GF-D8 (cell line): Measurements from ENCODE around the gene ZNF625.

Source experiments
- DNase-seq: peaks from one replicate; lab custom pipeline; 2025; lab: John Stamatoyannopoulos, UW

The ZNF625 gene

GRCh38 chr19:12156223-12157058 lies at the start of gene ZNF625:
Gene ZNF625, minus strand, starts transcription at chr19:12156734. Its CDS starts 176 bp downstream, at chr19:12156558.
- DNase-seq, result peak; percentile 7

- no peak for DNase-seq
These were observed 48.8 kb upstream of the ZNF625 start for GRCh38 chr19:12205296-12205695.

GRCh38 chr19:12202250-12202649 lies 45.7 kb upstream of the ZNF625 start:
- DNase-seq, result no peak

GRCh38 chr19:12199757-12200419 lies 43.4 kb upstream of the ZNF625 start:
- DNase-seq, result no peak

GRCh38 chr19:12198136-12198535 lies 41.6 kb upstream of the ZNF625 start:
- no peak for DNase-seq

- DNase-seq, result no peak
These were observed 38.5 kb upstream of the ZNF625 start for GRCh38 chr19:12194827-12195731.

GRCh38 chr19:12187625-12188024 lies 31.1 kb upstream of the ZNF625 start:
- no peak for DNase-seq

GRCh38 chr19:12180377-12180776 lies 23.8 kb upstream of the ZNF625 start:
- no peak for DNase-seq

GRCh38 chr19:12166626-12167025 lies 10.1 kb upstream of the ZNF625 start:
- no peak for DNase-seq

- DNase-seq, result no peak
These were observed 7.3 kb upstream of the ZNF625 start for GRCh38 chr19:12163826-12164225.

GRCh38 chr19:12162882-12163806 lies 6.6 kb upstream of the ZNF625 start, which contains the start of gene ZNF136:
Gene ZNF136, plus strand, starts transcription at chr19:12163096. Its CDS starts 108 bp downstream, at chr19:12163204.
- peak; percentile 72 for DNase-seq

GRCh38 chr19:12162513-12162881 lies 6.0 kb upstream of the ZNF625 start:
- DNase-seq, result no peak

- DNase-seq, result no peak
These were observed 3.4 kb upstream of the ZNF625 start for GRCh38 chr19:12159773-12160414.

- no peak for DNase-seq
These were observed 1.1 kb downstream of the ZNF625 start for GRCh38 chr19:12155324-12155860.

- DNase-seq, result no peak
These were observed 11.2 kb downstream of the ZNF625 start for GRCh38 chr19:12145348-12145747.

GRCh38 chr19:12141405-12141736 lies 15.2 kb downstream of the ZNF625 start:
- no peak for DNase-seq

- DNase-seq, result peak; percentile 68
These were observed 15.8 kb downstream of the ZNF625 start for GRCh38 chr19:12140545-12141404.

- DNase-seq, result peak; percentile 75
These were observed 16.5 kb downstream of the ZNF625 start, which contains the start of gene ZNF20 for GRCh38 chr19:12139885-12140544. Gene ZNF20, minus strand, starts transcription at chr19:12140350. Its CDS starts 168 bp downstream, at chr19:12140182.

- DNase-seq, result no peak
These were observed 17.3 kb downstream of the ZNF625 start for GRCh38 chr19:12139269-12139668.
